Hematopoietic multipotent progenitor cell treated with erythropoietin and hydrocortisone succinate and interleukin-3 and kit ligand, for 17 days (in vitro differentiated cells): ENCODE results near the gene WASHC2C.
"Not testable (repeated sequence)": the region's sequence is repeated elsewhere in the genome, so short reads cannot be mapped to it uniquely, and the experiment has no call there.

Source experiments
- DNase-seq: peaks from one replicate; pipeline ENCODE4 v3.0.0-alpha.2; 2015; ENCODE audit warnings: low spot score

Gene WASHC2C

GRCh38 chr10:45771757-45772461 is 44.8 kb downstream of the WASHC2C start:
- not testable (repeated sequence) for DNase-seq

DNA sequence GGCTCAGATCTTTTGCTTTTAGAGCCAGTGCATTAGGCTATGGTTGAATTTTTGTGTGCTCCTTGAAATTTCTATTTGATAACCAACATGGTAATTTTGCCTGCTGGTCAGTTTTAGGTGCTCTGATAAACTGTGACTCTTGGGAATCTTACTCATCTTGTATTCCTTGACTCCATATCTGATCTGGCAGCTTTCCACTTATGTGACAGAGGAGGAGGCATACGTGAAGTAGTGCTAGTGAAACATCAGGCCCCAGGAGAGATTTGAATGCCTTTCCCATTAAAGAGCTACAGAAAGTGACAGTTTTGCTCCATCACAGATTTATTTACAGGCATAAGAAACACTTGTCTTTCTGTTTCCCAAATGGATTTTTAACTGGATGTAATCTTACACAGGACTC is 59.2 kb downstream of the WASHC2C start:
- DNase-seq = not testable (repeated sequence)

- DNase-seq = not testable (repeated sequence)
Observed at GRCh38 chr10:45787212-45787741, 60.2 kb downstream of the WASHC2C start.

- DNase-seq = not testable (repeated sequence)
Observed at GRCh38 chr10:45789991-45790390, 62.9 kb downstream of the WASHC2C start.

DNA sequence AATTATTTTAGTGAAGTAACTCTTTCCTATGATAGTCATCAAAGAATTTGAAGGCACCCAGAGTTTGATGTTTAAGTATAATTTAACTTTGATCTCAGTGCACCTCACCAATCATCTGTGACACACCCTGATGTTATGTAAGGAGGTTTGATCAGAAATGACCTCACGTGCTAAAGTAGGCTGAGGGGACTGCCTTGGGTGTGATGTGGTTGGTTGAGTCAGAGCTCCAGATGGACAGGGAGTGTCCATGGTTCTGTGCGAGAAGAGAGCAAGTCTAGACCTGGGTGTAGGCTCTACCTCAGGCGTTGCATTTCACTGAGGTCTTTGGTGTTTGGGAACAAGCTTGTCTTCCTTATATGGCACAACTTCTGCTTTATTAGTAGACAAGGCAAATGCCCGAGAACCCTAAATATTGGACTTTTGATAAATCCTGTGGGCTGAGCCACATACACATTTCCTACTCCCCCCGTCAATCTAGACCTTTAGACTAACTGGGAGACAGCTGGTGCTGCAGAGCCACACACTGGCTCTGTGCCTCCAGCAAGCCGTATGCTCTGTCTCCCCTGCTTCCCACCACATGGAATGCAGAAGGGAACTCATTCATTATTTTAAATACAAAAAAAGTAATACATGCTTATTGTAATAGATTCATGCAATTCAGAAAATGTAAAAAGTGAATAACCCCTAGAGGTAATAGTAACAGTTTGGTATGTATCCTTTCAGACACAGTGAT is 63.8 kb downstream of the WASHC2C start:
- not testable (repeated sequence) for DNase-seq

DNA sequence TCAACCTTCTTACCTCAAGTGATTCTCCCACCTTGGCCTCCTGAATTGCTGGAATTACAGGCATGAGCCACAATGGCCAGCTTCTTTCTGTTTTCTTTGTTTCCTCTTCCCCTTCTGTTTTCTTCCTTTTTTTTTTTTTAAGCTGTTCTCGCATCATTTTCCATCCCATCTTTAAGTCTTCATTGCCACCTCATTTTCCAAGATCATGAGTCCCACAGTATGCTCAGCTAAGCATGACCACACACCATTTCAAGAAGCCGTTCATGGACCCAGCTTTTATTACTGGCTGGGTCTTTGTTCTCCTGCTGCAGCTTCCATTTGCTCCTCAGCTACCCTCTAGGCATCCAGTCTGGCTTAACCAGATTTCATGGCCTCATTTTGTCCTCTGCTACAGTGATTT is 67.7 kb downstream of the WASHC2C start:
- DNase-seq = not testable (repeated sequence)

DNA sequence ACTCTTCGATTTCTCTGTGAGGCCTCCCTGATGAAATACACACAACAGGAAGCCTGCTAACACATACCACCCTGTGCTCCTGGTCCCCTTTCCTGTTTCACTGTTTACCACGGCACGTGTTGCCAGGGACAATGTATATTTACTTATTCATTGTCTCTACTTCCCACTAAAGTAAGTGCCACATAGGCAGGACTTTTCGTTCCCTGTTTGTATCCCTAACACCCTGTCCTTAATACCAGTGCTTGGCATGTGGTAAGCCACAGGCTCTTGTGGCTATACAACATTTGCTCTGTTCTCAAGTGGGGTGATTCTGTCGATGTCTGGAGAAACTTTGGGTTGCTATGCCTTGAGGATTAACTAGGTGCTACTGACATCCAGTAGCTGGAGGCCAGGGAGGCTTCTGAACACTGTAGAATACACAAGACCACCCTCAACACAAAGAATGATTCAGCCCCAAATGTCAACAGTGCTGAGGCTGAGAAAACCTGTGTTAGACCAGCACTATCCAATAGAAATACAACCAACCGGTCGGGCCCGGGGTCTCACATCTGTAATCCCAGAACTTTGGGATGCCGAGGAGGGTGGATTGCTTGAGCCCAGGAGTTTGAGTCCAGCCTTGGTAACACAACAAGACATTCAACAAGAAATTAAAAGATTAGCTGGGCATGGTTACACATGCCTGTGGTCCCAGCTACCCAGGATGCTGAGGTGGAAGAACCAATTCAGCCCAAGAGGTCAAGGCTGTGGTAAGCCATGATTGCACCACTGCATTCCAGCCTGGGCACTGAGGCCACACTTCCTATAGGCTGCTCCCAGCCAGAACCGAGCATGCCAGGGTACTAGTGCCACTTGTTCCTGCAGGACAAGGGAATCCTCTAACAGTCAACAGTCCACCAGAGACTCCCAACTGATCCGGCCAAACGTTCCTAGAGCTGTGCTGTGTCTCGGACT is 76.3 kb downstream of the WASHC2C start:
- not testable (repeated sequence) for DNase-seq

- not testable (repeated sequence) for DNase-seq
Observed at GRCh38 chr10:45804996-45805395, 77.9 kb downstream of the WASHC2C start.

GRCh38 chr10:45809837-45810236 is 82.8 kb downstream of the WASHC2C start:
- peak; percentile 59 for DNase-seq

- DNase-seq = no peak
Observed at GRCh38 chr10:45811075-45811474, 84.0 kb downstream of the WASHC2C start.

DNA sequence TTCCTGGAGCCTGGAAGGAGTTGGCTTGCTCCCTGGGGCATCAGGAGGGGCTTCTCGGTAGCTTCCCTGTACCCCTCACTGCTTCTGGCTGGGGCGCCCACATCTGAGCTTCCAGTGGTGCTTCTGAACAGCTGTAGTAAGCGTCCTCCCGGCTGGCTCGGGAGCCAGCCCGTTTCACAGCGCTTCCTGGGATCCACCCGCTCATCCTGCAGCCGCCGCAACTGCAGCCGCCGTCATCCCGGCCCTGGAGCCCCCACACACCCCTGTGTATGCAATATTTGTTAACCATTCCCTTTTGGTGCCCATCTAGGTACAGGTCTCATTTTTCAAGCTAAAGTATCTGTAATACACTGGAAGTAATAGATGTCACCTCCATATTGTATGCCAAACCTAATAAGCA is 85.9 kb downstream of the WASHC2C start:
- not testable (repeated sequence) for DNase-seq

DNA sequence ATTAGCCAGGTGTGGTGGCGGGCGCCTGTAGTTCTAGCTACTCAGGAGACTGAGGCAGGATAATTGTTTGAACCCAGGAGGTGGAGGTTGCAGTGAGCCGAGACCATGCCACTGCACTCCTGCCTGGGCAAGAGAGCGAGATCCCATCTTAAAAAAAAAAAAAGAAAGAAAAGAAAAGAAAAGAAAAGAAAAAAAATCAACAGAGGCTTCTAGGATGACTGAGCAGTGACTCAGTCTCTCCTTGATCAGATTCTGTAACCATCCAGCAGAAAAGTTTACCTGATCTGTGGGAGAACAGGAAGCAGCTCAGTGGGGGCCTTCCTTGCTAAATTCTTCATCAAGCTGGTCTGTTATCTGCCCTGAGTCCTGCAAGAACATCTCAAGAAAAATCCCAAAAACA is 87.1 kb downstream of the WASHC2C start:
- DNase-seq = not testable (repeated sequence)

- DNase-seq = no peak
Observed at GRCh38 chr10:45817130-45817859, 90.2 kb downstream of the WASHC2C start.

GRCh38 chr10:45817912-45818311 is 90.8 kb downstream of the WASHC2C start:
- DNase-seq = no peak

DNA sequence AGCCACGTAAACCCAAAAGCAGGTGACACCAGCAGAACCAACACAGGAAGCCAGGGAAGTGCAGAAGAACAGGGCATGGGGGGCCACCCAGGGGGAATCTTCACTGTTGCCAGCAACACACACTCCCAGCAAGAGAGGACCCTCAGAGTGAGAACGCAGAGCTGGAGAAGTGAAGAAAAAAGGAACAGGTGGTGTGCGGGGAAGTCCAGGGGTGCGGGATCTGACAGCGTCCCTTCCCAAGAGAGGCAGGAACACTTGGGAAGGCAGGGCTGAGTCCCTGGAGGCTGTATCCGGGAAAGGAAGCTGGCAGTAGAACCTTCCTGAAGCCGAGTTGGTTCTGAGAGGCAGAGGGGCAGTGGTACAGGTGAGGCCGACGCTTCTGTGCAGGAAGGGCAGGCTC is 92.5 kb downstream of the WASHC2C start:
- no peak for DNase-seq

DNA sequence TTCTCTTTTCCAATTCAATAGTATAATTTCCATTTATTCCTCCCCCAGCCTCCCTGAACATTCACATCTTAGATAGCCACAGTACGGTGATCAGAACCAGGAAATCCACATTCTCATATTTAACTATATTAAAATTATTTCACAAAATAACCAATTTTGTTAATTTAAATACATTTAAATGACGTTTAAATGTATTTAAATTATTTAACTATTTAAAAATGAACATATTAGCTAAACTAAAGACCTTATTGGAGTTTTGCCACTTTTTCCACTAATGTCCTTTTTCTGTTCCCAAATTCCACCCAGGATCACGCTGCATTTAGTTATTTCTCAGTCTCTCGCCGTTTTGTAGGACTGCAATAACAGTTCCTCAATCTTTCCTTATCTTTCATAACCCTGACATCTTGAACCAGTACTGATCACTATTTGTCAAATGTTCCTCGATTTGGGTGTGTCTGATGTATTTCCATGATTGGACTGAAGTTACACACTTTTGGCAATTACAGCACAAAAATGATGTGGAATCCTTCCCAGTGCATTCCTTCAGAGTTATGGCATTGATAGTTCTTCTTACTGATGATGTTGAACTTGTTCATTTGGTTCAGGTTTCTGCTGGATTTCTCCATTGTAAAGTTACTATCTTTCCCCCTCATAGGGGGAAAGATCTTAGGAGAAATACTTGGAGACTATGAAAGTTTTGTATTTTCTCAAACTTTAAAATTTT is 93.2 kb downstream of the WASHC2C start:
- DNase-seq = not testable (repeated sequence)

GRCh38 chr10:45822918-45823317 is 95.9 kb downstream of the WASHC2C start:
- DNase-seq = not testable (repeated sequence)
